Measurements from ENCODE around the gene SCN4A. TPM values are rescaled to one million over a fixed set of nuclear protein-coding genes. Genes with fewer than 3 reads are reported as not detected.

The SCN4A gene
- total RNA-seq, 1 donor from 2014 or later, result under 0.01 TPM

DNA sequence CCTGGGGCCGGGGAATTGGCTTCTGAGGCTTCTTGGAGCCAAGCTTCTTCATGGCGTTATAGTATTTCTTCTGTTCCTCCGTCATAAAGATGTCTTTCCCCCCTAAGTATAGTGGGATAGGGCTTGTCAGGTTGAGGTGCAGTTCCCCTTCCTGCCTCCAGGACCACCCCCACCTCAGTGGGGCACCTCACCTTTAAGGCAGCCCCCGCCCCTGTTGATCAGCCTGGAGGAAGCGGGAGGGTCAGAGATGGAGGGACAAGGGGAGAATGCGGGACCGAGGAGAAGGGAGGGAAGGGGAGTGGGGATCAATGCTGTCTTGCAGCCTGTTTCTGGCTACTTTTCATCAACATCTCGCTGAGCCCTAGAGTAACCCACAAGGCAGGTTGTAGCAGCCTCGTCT lies 29.0 kb downstream of the SCN4A start:
- TF ChIP-seq, protein P1, sequence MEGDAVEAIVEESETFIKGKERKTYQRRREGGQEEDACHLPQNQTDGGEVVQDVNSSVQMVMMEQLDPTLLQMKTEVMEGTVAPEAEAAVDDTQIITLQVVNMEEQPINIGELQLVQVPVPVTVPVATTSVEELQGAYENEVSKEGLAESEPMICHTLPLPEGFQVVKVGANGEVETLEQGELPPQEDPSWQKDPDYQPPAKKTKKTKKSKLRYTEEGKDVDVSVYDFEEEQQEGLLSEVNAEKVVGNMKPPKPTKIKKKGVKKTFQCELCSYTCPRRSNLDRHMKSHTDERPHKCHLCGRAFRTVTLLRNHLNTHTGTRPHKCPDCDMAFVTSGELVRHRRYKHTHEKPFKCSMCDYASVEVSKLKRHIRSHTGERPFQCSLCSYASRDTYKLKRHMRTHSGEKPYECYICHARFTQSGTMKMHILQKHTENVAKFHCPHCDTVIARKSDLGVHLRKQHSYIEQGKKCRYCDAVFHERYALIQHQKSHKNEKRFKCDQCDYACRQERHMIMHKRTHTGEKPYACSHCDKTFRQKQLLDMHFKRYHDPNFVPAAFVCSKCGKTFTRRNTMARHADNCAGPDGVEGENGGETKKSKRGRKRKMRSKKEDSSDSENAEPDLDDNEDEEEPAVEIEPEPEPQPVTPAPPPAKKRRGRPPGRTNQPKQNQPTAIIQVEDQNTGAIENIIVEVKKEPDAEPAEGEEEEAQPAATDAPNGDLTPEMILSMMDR (IDR thresholded peaks at IDR 0.05; ENCODE audit: insufficient read depth, low read length, severe bottlenecking), result peak; percentile 7
- Histone ChIP-seq H3K27me3 (ENCODE audit: control insufficient read depth, insufficient read depth, low read length) (no peaks in the 10 kb centered on the region), H3K36me3 (ENCODE audit: control insufficient read depth, insufficient read depth, low read length) (no peaks in the 10 kb centered on the region), H3K4me3 (ENCODE audit: low read depth, low read length) (no peak overlapping the region)
- no peak for FAIRE-seq
- no peak for DNase-seq (ENCODE audit: low read depth)

GRCh38 chr17:63942309-63942985 lies 30.3 kb downstream of the SCN4A start:
- H3K36me3 ChIP-seq (ENCODE audit: control insufficient read depth, insufficient read depth, low read length), result no peaks in the 10 kb centered on the region
- TF ChIP-seq, protein P1 (IDR thresholded peaks at IDR 0.05; ENCODE audit: insufficient read depth, low read length, severe bottlenecking), result no peak
- FAIRE-seq (peak; percentile 92), DNase-seq (ENCODE audit: low read depth) (no peak)
- H3K4me3 ChIP-seq (ENCODE audit: low read depth, low read length), result no peak overlapping the region
- H3K27me3 ChIP-seq (ENCODE audit: control insufficient read depth, insufficient read depth, low read length), result no peaks in the 10 kb centered on the region

DNA sequence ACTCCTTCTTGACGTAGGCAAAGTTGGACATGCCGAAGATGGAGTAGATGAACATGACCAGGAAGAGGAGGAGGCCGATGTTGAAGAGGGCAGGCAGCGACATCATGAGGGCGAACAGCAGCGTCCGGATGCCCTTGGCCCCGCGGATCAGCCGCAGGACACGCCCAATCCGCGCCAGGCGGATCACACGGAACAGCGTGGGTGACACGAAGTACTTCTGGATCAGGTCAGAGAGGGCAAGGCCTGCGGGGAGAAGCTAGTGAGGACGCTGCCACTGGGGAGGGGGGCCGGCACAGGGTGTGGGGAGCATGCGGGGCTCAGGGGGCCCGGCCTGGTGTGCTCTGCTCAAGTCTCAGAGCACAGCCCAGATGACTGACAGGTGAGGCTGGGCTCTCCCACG lies 31.0 kb downstream of the SCN4A start:
- Histone ChIP-seq H3K4me3 (ENCODE audit: low read depth, low read length) (no peak overlapping the region), H3K36me3 (ENCODE audit: control insufficient read depth, insufficient read depth, low read length) (no peaks in the 10 kb centered on the region), H3K27me3 (ENCODE audit: control insufficient read depth, insufficient read depth, low read length) (no peaks in the 10 kb centered on the region)
- TF ChIP-seq, protein P1 (IDR thresholded peaks at IDR 0.05; ENCODE audit: insufficient read depth, low read length, severe bottlenecking), result no peak
- no peak for DNase-seq (ENCODE audit: low read depth)
- no peak for FAIRE-seq

- Histone ChIP-seq H3K36me3 (ENCODE audit: control insufficient read depth, insufficient read depth, low read length) (no peaks in the 10 kb centered on the region), H3K27me3 (ENCODE audit: control insufficient read depth, insufficient read depth, low read length) (no peaks in the 10 kb centered on the region), H3K4me3 (ENCODE audit: low read depth, low read length) (no peak overlapping the region)
- TF ChIP-seq, protein P1 (IDR thresholded peaks at IDR 0.05; ENCODE audit: insufficient read depth, low read length, severe bottlenecking), result no peak
- no peak for FAIRE-seq
- no peak for DNase-seq (ENCODE audit: low read depth)
Observed at GRCh38 chr17:63941162-63941561, 31.6 kb downstream of the SCN4A start.

- TF ChIP-seq, protein P1 (IDR thresholded peaks at IDR 0.05; ENCODE audit: insufficient read depth, low read length, severe bottlenecking), result no peak
- no peaks in the 10 kb centered on the region for H3K36me3 ChIP-seq (ENCODE audit: control insufficient read depth, insufficient read depth, low read length)
- no peaks in the 10 kb centered on the region for H3K27me3 ChIP-seq (ENCODE audit: control insufficient read depth, insufficient read depth, low read length)
- FAIRE-seq, result no peak
- DNase-seq (ENCODE audit: low read depth), result no peak
- no peak overlapping the region for H3K4me3 ChIP-seq (ENCODE audit: low read depth, low read length)
Observed at GRCh38 chr17:63940584-63940983, 32.1 kb downstream of the SCN4A start.

DNA sequence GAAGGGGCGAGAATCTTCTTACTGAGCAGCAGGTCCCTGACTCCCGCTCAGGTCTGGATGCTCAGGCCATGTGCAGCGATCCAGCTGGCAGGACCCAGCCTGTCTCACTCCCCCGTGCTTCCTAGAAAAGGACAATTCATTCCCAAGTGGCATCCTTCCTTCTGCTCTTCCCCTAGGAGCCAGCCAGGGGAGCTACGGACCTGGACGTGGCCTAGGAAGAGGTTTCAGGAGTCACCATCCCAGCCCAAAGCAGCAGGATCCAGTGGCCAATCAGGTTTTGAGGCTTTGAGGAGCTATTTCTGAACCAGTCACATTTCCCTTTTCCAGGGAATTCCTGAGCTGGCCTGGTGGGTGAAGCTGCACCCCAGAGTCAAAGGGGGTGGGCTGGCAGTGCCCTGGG lies 32.8 kb downstream of the SCN4A start:
- Histone ChIP-seq H3K36me3 (ENCODE audit: control insufficient read depth, insufficient read depth, low read length) (no peaks in the 10 kb centered on the region), H3K4me3 (ENCODE audit: low read depth, low read length) (no peak overlapping the region), H3K27me3 (ENCODE audit: control insufficient read depth, insufficient read depth, low read length) (no peaks in the 10 kb centered on the region)
- peak; percentile 32 for FAIRE-seq
- DNase-seq (ENCODE audit: low read depth), result no peak
- TF ChIP-seq, protein P1 (IDR thresholded peaks at IDR 0.05; ENCODE audit: insufficient read depth, low read length, severe bottlenecking), result no peak

Data from bronchial epithelial cell (primary cell).